Neuronal stem cell (in vitro differentiated cells): Measurements from ENCODE around the gene ENG.
A peak's percentile ranks its signal among the peaks of the same experiment; 100 is the strongest.

ENCODE experiments used
- DNase-seq: peaks from one replicate; pipeline ENCODE4 v3.0.0-alpha.2; 2013; ENCODE audit warnings: low spot score
- H2AFZ ChIP-seq: one replicate; pipeline ENCODE4 v1.6.1; 2013; ENCODE audit warnings: mild to moderate bottlenecking, low read length, inconsistent platforms
- H2AK5ac ChIP-seq: 2 replicates; pipeline ENCODE4 v1.6.1; 2013; ENCODE audit warnings: low read depth, mild to moderate bottlenecking, inconsistent platforms, low read length, moderate library complexity, mixed read lengths
- H2BK120ac ChIP-seq: 2 replicates; pipeline ENCODE4 v1.6.1; 2013; ENCODE audit warnings: low read depth, mild to moderate bottlenecking, inconsistent platforms, low read length, moderate library complexity, mixed read lengths
- H2BK12ac ChIP-seq: one replicate; pipeline ENCODE4 v1.6.1; 2013; ENCODE audit warnings: low read length, inconsistent platforms
- H2BK15ac ChIP-seq: 2 replicates; pipeline ENCODE4 v1.6.1; 2013; ENCODE audit warnings: mild to moderate bottlenecking, low read length, inconsistent platforms, mixed read lengths
- H2BK5ac ChIP-seq: one replicate; pipeline ENCODE4 v1.6.1; 2013; ENCODE audit warnings: inconsistent platforms, mild to moderate bottlenecking, low read length, moderate library complexity
- H3K14ac ChIP-seq: one replicate; pipeline ENCODE4 v1.6.1; 2013; ENCODE audit warnings: low read length, inconsistent platforms
- H3K18ac ChIP-seq: 2 replicates; pipeline ENCODE4 v1.6.1; 2013; ENCODE audit warnings: low read length, inconsistent platforms
- H3K23ac ChIP-seq: 2 replicates; pipeline ENCODE4 v1.6.1; 2013; ENCODE audit warnings: low read depth, mild to moderate bottlenecking, mixed read lengths, low read length, inconsistent platforms; ENCODE audit not compliant: poor library complexity
- H3K27ac ChIP-seq: replicated peaks from 3 replicates; pipeline ENCODE4 v1.5.1; 2013; ENCODE audit warnings: low read length, inconsistent platforms
- H3K27me3 ChIP-seq, 3 experiments: 2 replicates each; pipeline ENCODE4 v1.6.1; 2013; ENCODE audit warnings: low read length in 3 of 3, mild to moderate bottlenecking in 2 of 3, inconsistent platforms in 1 of 3, low read depth in 1 of 3, mixed read lengths in 1 of 3, moderate library complexity in 1 of 3; ENCODE audit not compliant: control insufficient read depth in 3 of 3, insufficient read depth in 3 of 3
- H3K36me3 ChIP-seq, 2 donors: replicated peaks in 1 of 2; 2 replicates each; pipeline ENCODE4 v1.6.1; 2013; ENCODE audit warnings: low read length in 2 of 2; ENCODE audit not compliant: control insufficient read depth in 2 of 2, insufficient read depth in 2 of 2
- H3K4ac ChIP-seq: 2 replicates; pipeline ENCODE4 v1.6.1; 2013; ENCODE audit warnings: inconsistent platforms, mild to moderate bottlenecking, low read length, moderate library complexity
- H3K4me1 ChIP-seq, 2 donors: 1 replicate in 1 of 2; 2 replicates in 1 of 2; pipeline ENCODE4 v1.6.1; 2013; ENCODE audit warnings: low read length in 2 of 2, low read depth in 1 of 2; ENCODE audit not compliant: control insufficient read depth in 2 of 2, insufficient read depth in 1 of 2
- H3K4me2 ChIP-seq: one replicate; pipeline ENCODE4 v1.6.1; 2013; ENCODE audit warnings: mild to moderate bottlenecking, low read length, inconsistent platforms; ENCODE audit not compliant: insufficient read depth, poor library complexity, severe bottlenecking
- H3K4me3 ChIP-seq, 2 donors: 2 replicates each; pipeline ENCODE4 v1.5.1; 2013; ENCODE audit warnings: low read length in 2 of 2, mild to moderate bottlenecking in 2 of 2, inconsistent platforms in 1 of 2, moderate library complexity in 1 of 2
- H3K79me1 ChIP-seq: one replicate; pipeline ENCODE4 v1.6.1; 2013; ENCODE audit warnings: low read depth, mild to moderate bottlenecking, inconsistent platforms, low read length, moderate library complexity
- H3K9ac ChIP-seq: one replicate; pipeline ENCODE4 v1.6.1; 2013; ENCODE audit warnings: mild to moderate bottlenecking, low read depth, low read length, inconsistent platforms; ENCODE audit not compliant: poor library complexity
- H3K9me3 ChIP-seq, 2 donors: replicated peaks in 1 of 2; 2 replicates each; pipeline versions ENCODE3 to v1.6.1; 2013; ENCODE audit warnings: low read length in 2 of 2, mild to moderate bottlenecking in 2 of 2, inconsistent platforms in 1 of 2, low read depth in 1 of 2, mixed read lengths in 1 of 2, moderate library complexity in 1 of 2; ENCODE audit not compliant: control insufficient read depth in 2 of 2, insufficient read depth in 1 of 2
- H4K8ac ChIP-seq: one replicate; pipeline ENCODE4 v1.6.1; 2013; ENCODE audit warnings: low read depth, mild to moderate bottlenecking, inconsistent platforms, low read length, moderate library complexity
- H4K91ac ChIP-seq: one replicate; pipeline ENCODE4 v1.6.1; 2013; ENCODE audit warnings: low read length, low read depth, mild to moderate bottlenecking, inconsistent platforms; ENCODE audit not compliant: poor library complexity
- WGBS, 2 donors: extraction: QIAGEN DNeasy Blood & Tissue Kit; methylation state at CpG; one replicate each; pipeline ENCODE4 v1.1.7; 2013; ENCODE audit warnings: missing lambda C conversion rate in 2 of 2, mixed read lengths in 1 of 2; ENCODE audit not compliant: insufficient read length in 2 of 2, insufficient replicate concordance in 1 of 2; ENCODE audit errors: extremely low coverage in 2 of 2; 5-methylcytosine and 5-hydroxymethylcytosine counted together

Gene ENG

GRCh38 chr9:127814619-127815511 is 39.6 kb downstream of the ENG start:
- H3K27me3 ChIP-seq, result no peaks in the 10 kb centered on the region
- peak overlapping the region; percentile 8 for H3K14ac ChIP-seq
- H2BK12ac ChIP-seq, result no peak overlapping the region
- no peak overlapping the region for H3K9ac ChIP-seq
- no peak overlapping the region for H2BK120ac ChIP-seq
- no peak overlapping the region for H3K23ac ChIP-seq
- DNase-seq, result no peak
- H2BK5ac ChIP-seq, result no peak overlapping the region
- no peak overlapping the region for H4K8ac ChIP-seq
- no CpG with 5 or more reads among the region's 11 CpGs for WGBS, 2 donors
- no peak overlapping the region for H3K4ac ChIP-seq
- no peak overlapping the region for H4K91ac ChIP-seq
- no peak overlapping the region for H2AK5ac ChIP-seq
- peak overlapping the region in 1 of 2 donors; percentile 26 for H3K4me3 ChIP-seq
- H2AFZ ChIP-seq, result no peak overlapping the region
- no peaks in the 10 kb centered on the region for H3K79me1 ChIP-seq
- H3K27ac ChIP-seq, result no peak overlapping the region
- H3K9me3 ChIP-seq, result peaks cover 0 to 2% of the 10 kb centered on the region in 2 donors
- H3K4me2 ChIP-seq, result no peak overlapping the region
- peaks cover 0 to 7% of the 10 kb centered on the region in 2 donors for H3K4me1 ChIP-seq
- no peak overlapping the region for H3K18ac ChIP-seq
- no peak overlapping the region for H2BK15ac ChIP-seq
- peaks cover 30 to 38% of the 10 kb centered on the region in 2 donors for H3K36me3 ChIP-seq

- Histone ChIP-seq H3K9ac (no peak overlapping the region), H2BK15ac (no peak overlapping the region), H3K9me3 (peaks cover 0 to 2% of the 10 kb centered on the region in 2 donors), H2BK5ac (no peak overlapping the region), H2AK5ac (no peak overlapping the region), H3K27ac (peak overlapping the region; percentile 8), H4K91ac (no peak overlapping the region), H3K4ac (no peak overlapping the region), H2BK12ac (no peak overlapping the region), H3K23ac (no peak overlapping the region), H3K79me1 (peaks cover 2% of the 10 kb centered on the region), H4K8ac (no peak overlapping the region), H3K27me3 (no peaks in the 10 kb centered on the region), H3K14ac (no peak overlapping the region), H3K18ac (no peak overlapping the region), H3K4me1 (peaks cover 0 to 12% of the 10 kb centered on the region in 2 donors), H3K4me3 (peak overlapping the region in 1 of 2 donors; percentile 2), H2BK120ac (no peak overlapping the region), H2AFZ (no peak overlapping the region), H3K4me2 (no peak overlapping the region), H3K36me3 (peaks cover 33 to 46% of the 10 kb centered on the region in 2 donors)
- no CpG with 5 or more reads among the region's 9 CpGs for WGBS, 2 donors
- no peak for DNase-seq
Measured at GRCh38 chr9:127813686-127814226, 40.7 kb downstream of the ENG start.

DNA sequence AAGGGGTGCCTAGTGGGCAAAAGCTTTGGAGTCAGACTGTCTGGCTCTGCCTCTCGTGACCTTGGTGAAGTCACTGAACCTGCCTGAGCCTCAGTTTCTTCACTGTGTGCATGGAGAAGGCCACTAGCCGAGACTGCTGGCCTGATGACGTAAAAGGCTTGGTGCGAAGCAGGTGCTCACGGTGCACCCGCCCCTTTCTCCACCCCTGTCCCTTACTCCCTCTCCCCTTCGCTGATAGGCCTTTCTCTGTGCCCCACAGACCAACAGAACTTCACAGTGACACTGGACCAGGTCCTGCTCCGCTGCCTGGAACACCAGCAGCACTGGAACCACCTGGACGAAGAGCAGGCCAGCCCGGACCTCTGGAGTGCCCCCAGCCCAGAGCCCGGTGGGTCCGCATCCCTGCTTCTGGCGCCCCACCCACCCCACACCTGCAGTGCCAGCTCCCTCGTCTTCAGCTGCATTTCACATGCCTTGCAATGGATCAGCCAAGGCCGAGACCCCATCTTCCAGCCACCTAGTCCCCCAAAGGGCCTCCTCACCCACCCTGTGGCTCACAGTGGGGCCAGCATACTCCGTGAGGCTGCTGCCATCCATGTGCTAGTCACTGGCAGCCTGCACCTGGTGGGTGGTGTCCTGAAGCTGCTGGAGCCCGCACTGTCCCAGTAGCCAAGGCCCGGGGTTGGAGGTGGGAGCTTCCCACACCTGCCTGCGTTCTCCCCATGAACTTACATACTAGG is 41.4 kb downstream of the ENG start:
- Histone ChIP-seq H3K4me3 (no peak overlapping the region), H3K14ac (no peak overlapping the region), H3K27me3 (no peaks in the 10 kb centered on the region), H2AK5ac (peak overlapping the region; percentile 78), H2BK120ac (no peak overlapping the region), H3K4ac (no peak overlapping the region), H3K23ac (peak overlapping the region; percentile 81), H3K4me2 (no peak overlapping the region), H4K91ac (no peak overlapping the region), H3K27ac (peak overlapping the region; percentile 8), H3K36me3 (peaks cover 33 to 52% of the 10 kb centered on the region in 2 donors), H2AFZ (no peak overlapping the region), H2BK15ac (no peak overlapping the region), H3K79me1 (peaks cover 2% of the 10 kb centered on the region), H4K8ac (no peak overlapping the region), H3K9me3 (no peaks in the 10 kb centered on the region), H2BK5ac (no peak overlapping the region), H3K4me1 (peaks cover 0 to 11% of the 10 kb centered on the region in 2 donors), H3K18ac (no peak overlapping the region), H3K9ac (peak overlapping the region; percentile 63), H2BK12ac (peak overlapping the region; percentile 63)
- WGBS, 2 donors, result no CpG with 5 or more reads among the region's 19 CpGs
- no peak for DNase-seq

- Histone ChIP-seq H3K4me3 (no peak overlapping the region), H2AFZ (no peak overlapping the region), H3K4ac (no peak overlapping the region), H3K23ac (no peak overlapping the region), H4K8ac (no peak overlapping the region), H2BK12ac (no peak overlapping the region), H3K27ac (no peak overlapping the region), H3K36me3 (peaks cover 39 to 63% of the 10 kb centered on the region in 2 donors), H3K9ac (no peak overlapping the region), H3K4me1 (peaks cover 0 to 11% of the 10 kb centered on the region in 2 donors), H3K9me3 (no peaks in the 10 kb centered on the region), H2BK5ac (no peak overlapping the region), H2BK120ac (no peak overlapping the region), H2BK15ac (no peak overlapping the region), H2AK5ac (no peak overlapping the region), H3K27me3 (no peaks in the 10 kb centered on the region), H4K91ac (no peak overlapping the region), H3K18ac (no peak overlapping the region), H3K79me1 (peaks cover 2% of the 10 kb centered on the region), H3K4me2 (no peak overlapping the region), H3K14ac (no peak overlapping the region)
- WGBS, 2 donors, result no CpG with 5 or more reads among the region's 6 CpGs
- DNase-seq, result no peak
Measured at GRCh38 chr9:127812011-127812410, 42.4 kb downstream of the ENG start.
